Forelimb muscle (tissue), 1 donor: ENCODE results near the gene TTC28. TPM values are rescaled to one million over a fixed set of nuclear protein-coding genes. Genes with fewer than 3 reads are reported as not detected.
"Not testable (repeated sequence)": the region's sequence is repeated elsewhere in the genome, so short reads cannot be mapped to it uniquely, and the experiment has no call there.

Source experiments
- DNase-seq: peaks from one replicate; pipeline ENCODE4 v3.0.0-alpha.2; 2013; ENCODE audit warnings: low read depth
- polyA plus RNA-seq: library from polyadenylated mRNA; unstranded; fragments of 120-200 nt; gene quantifications from one replicate; pipeline ENCODE4 v1.2.1, GENCODE V29; 2013; ENCODE audit not compliant: insufficient read length

Gene TTC28
- polyA plus RNA-seq, 1 donor: 24.9 TPM

- DNase-seq: no peak
These were observed 74.5 kb downstream of the TTC28 start for GRCh38 chr22:28604966-28605761.

DNA sequence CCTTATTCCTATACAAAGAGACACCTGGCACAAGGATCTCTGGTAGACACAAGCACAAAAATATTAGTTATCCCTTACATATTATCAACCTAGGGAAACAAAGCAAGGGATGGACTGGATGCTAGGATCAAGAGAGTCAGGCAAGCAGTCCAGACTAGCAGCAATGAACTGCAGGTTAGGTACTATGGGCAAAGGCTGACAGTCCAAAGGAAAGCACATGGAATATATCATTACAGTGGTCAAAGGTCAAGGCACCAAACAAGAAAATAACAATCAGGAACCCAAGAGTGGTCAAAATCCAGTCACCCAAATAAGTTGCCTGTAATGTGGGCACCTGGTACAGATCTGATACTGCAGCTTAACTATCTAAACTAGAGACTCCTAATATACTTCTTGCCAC is 77.7 kb downstream of the TTC28 start:
- no peak for DNase-seq

DNA sequence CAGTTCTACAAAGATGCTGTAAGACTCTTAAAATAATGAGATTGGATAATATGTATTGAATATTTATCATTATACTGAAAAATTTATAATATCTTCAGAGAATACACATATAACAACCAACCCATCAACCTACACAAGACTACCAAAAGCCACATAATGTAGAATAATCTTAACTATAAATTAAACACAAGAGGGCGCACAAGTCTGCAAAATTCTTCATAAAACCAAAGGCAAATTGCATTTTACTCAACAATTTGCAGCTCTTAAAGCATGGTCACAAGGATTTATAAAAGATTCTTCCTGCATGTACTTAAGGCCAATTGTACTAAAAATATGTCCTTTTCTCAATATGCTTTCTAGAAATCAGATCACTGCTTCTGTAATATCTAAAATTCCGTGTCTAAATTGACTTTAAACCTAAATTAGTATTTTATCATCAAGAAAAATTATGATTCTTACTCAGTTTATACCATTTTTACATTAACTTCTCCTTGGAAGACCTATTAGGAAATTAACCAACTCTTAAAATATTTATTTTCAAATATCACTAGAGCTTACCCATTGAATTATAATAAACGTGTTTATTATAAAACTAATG is 79.0 kb downstream of the TTC28 start:
- DNase-seq: no peak

GRCh38 chr22:28599693-28600092 is 79.9 kb downstream of the TTC28 start:
- no peak for DNase-seq

- DNase-seq: no peak
These were observed 82.0 kb downstream of the TTC28 start for GRCh38 chr22:28597665-28598064.

DNA sequence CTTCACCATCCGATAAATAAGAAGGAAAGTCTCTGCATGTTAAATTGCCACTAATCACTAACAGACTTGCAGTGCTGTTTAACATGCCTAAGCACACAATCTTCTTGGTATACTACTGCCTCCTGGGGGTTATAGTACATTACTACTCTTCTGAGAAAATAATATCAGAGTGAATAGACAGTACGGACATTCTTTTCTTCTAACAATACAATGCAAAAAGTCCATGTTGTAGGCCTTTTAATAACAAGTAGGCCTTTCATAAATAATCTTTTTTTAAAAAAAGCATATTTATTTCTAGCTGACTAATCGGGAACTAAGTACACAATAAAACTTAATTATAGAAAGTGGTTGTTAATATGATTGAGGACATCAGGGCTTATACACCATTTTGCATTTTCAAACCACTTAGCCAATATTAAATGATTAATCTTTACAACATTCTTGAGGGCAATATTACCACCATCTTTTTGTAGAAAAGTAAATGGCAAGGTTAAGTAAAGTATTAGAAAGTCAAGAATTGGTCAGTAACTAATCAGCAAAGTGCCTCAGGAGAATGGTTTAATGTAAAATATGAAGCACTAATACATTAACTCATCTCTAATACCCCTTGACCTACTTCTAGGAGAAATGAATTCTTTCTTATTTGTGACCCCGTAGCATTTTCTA is 84.7 kb downstream of the TTC28 start:
- DNase-seq: peak; percentile 67

GRCh38 chr22:28594076-28594796 is 85.4 kb downstream of the TTC28 start:
- DNase-seq: no peak

DNA sequence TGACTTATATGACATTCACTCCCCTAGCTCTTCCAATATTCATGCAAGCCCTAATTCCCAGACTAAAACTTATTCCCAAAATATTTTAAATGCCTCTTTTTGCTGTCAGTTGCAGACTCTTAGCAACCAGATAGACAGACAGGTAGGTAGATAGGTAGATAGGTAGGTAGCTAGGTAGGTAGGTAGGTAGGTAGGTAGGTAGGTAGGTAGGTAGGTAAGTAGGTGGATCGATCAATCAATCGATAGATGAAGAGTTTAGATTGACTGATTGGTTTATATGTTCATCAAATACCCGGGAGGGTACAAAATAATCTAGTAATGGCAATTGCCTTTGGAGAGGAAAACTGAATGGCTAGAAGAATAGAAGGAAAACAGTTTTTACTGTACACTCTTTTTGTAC is 86.3 kb downstream of the TTC28 start:
- no peak for DNase-seq

DNA sequence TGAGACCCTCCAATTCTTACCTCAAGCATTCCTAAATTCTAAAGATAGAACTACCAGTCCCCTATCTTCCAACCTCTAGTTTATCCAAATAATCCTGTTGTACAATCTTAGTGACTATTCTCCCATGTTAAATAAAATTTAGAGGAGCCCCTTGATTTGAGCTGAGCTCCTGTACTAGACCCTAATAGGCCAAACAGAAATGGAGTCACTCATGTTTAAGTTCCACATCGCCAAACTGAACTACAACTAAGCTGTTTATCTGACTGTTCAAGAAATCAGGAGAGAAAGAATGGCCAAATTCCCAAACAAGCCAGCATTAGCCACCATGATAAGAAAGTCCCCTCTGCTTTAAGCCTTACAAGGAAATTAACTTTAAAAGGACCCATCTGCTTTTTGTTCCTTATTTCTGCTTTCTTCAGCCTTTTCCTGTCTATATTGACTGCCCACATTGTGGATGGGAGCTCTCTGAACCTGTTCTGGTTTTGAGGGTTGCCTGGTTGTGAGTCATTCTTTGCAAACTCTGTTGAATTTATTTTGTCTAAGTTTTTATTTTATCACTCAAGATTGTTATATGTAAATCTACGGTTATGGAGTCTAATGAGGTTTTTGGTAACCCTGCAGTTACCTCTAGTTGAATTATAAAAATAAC is 90.4 kb downstream of the TTC28 start:
- DNase-seq: no peak

GRCh38 chr22:28585324-28585723 is 94.3 kb downstream of the TTC28 start:
- no peak for DNase-seq

- DNase-seq: no peak
These were observed 96.8 kb downstream of the TTC28 start for GRCh38 chr22:28582806-28583205.

DNA sequence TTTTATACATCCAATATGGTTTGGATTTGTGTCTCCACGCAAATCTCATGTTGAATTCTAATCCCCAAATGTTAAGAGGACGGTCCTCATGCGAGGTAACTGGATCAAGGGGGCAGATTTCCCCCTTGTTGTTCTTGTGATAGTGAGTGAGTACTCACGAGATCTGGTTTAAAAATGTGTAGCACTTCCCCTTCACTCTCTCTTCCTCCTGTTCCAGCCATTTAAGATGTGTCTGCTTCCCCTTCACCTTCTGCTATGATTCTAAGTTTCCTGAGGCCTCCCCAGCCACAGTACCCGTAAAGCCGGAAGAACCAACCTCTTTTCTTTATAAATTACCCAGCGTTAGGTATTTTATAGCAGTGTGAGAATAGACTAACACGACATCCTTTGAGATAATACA is 98.6 kb downstream of the TTC28 start:
- no peak for DNase-seq

- DNase-seq: no peak
These were observed 103.5 kb downstream of the TTC28 start for GRCh38 chr22:28576162-28576561.

GRCh38 chr22:28574159-28574788 is 105.4 kb downstream of the TTC28 start:
- DNase-seq: no peak

- no peak for DNase-seq
These were observed 108.8 kb downstream of the TTC28 start for GRCh38 chr22:28570696-28571373.

- DNase-seq: not testable (repeated sequence)
These were observed 110.7 kb downstream of the TTC28 start for GRCh38 chr22:28568974-28569373.

GRCh38 chr22:28568099-28568498 is 111.5 kb downstream of the TTC28 start:
- no peak for DNase-seq

GRCh38 chr22:28566920-28567499 is 112.6 kb downstream of the TTC28 start:
- DNase-seq: not testable (repeated sequence)

- DNase-seq: no peak
These were observed 116.0 kb downstream of the TTC28 start for GRCh38 chr22:28563636-28564035.

DNA sequence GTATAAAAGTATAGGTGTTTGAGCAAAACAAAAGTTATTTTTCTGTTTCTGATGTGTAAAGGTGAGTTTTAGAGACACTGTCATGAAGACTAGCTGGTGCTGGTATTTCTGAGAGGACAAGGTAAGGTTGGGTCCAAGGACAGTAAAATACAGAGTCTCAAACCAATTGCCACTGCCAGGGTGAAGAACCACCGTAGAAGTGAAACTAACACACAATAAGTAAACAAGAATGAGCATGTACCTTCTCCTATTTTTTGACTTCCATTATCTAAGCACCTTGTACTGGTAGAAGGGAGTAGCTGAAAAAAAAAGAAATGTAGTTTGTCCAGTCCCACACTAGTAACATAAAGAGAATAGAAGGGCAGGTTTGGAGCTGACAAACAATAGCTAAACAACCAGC is 117.3 kb downstream of the TTC28 start:
- DNase-seq: no peak
